Right lung (tissue), 5 donors: Measurements from ENCODE around the gene KRT3. TPM values are rescaled to one million over a fixed set of nuclear protein-coding genes. Genes with fewer than 3 reads are reported as not detected.
"Not testable (repeated sequence)": the region's sequence is repeated elsewhere in the genome, so short reads cannot be mapped to it uniquely, and the experiment has no call there.

Experiments used
- DNase-seq, 2 donors: peaks; one replicate each; pipeline ENCODE4 v3.0.0-alpha.2; 2013
- polyA plus RNA-seq, 5 donors: library from polyadenylated mRNA; unstranded; fragments of 120-200 nt; gene quantifications; one replicate each; pipeline versions ENCODE4 v1.2.1 to v1.2.3, GENCODE V29; 2013; ENCODE audit warnings: inconsistent platforms in 1 of 5, low replicate concordance in 1 of 5; ENCODE audit not compliant: insufficient read length in 5 of 5, insufficient read depth in 1 of 5

KRT3 gene
- polyA plus RNA-seq, 5 donors = not detected

GRCh38 chr12:52781399-52782082 lies 14.4 kb downstream of the KRT3 start:
- no peak for DNase-seq

GRCh38 chr12:52779914-52780313 lies 16.0 kb downstream of the KRT3 start:
- no peak for DNase-seq

GRCh38 chr12:52778833-52779232 lies 17.1 kb downstream of the KRT3 start:
- no peak for DNase-seq

- no peak for DNase-seq
Measured at GRCh38 chr12:52777566-52777965, 18.4 kb downstream of the KRT3 start.

GRCh38 chr12:52776913-52777395 lies 19.0 kb downstream of the KRT3 start, which contains the start of gene KRT76:
Gene KRT76 (minus strand): TSS chr12:52777345. CDS start chr12:52777291, 54 bp downstream.
- no peak for DNase-seq

- no peak for DNase-seq
Measured at GRCh38 chr12:52776435-52776834, 19.5 kb downstream of the KRT3 start.

- no peak for DNase-seq
Measured at GRCh38 chr12:52774629-52775250, 21.2 kb downstream of the KRT3 start.

- DNase-seq = no peak
Measured at GRCh38 chr12:52772772-52773171, 23.1 kb downstream of the KRT3 start.

- no peak for DNase-seq
Measured at GRCh38 chr12:52772188-52772587, 23.7 kb downstream of the KRT3 start.

GRCh38 chr12:52771505-52771904 lies 24.4 kb downstream of the KRT3 start:
- no peak for DNase-seq

GRCh38 chr12:52771088-52771487 lies 24.8 kb downstream of the KRT3 start:
- DNase-seq = no peak

- no peak for DNase-seq
Measured at GRCh38 chr12:52769946-52770345, 26.0 kb downstream of the KRT3 start.

GRCh38 chr12:52769354-52769753 lies 26.6 kb downstream of the KRT3 start:
- DNase-seq = no peak

GRCh38 chr12:52768479-52769200 lies 27.3 kb downstream of the KRT3 start:
- DNase-seq = no peak

GRCh38 chr12:52767427-52767826 lies 28.5 kb downstream of the KRT3 start:
- DNase-seq = no peak

- no peak for DNase-seq
Measured at GRCh38 chr12:52767020-52767379, 28.9 kb downstream of the KRT3 start.

- no peak for DNase-seq
Measured at GRCh38 chr12:52766351-52767019, 29.4 kb downstream of the KRT3 start.

- DNase-seq = no peak
Measured at GRCh38 chr12:52765702-52766101, 30.2 kb downstream of the KRT3 start.

- no peak for DNase-seq
Measured at GRCh38 chr12:52763991-52764390, 31.9 kb downstream of the KRT3 start.

GRCh38 chr12:52763036-52763659 lies 32.8 kb downstream of the KRT3 start:
- DNase-seq = no peak

GRCh38 chr12:52761802-52762201 lies 34.1 kb downstream of the KRT3 start:
- DNase-seq = no peak

GRCh38 chr12:52761218-52761617 lies 34.7 kb downstream of the KRT3 start:
- DNase-seq = not testable (repeated sequence)
